HUES48 (cell line): Measurements from ENCODE around the gene SLC22A4.

Experiments used
- H3K27ac ChIP-seq: one replicate; pipeline ENCODE4 v1.7.0; 2013; ENCODE audit warnings: low read depth, low read length, inconsistent platforms
- H3K27me3 ChIP-seq: 2 replicates; pipeline ENCODE4 v1.6.1; 2013; ENCODE audit warnings: mild to moderate bottlenecking, low read length; ENCODE audit not compliant: control insufficient read depth, insufficient read depth
- H3K36me3 ChIP-seq: 2 replicates; pipeline ENCODE4 v1.6.1; 2013; ENCODE audit warnings: low read length; ENCODE audit not compliant: control insufficient read depth, insufficient read depth
- H3K4me1 ChIP-seq: 2 replicates; pipeline ENCODE4 v1.6.1; 2013; ENCODE audit warnings: mild to moderate bottlenecking, low read length; ENCODE audit not compliant: control insufficient read depth, insufficient read depth
- H3K4me3 ChIP-seq: 2 replicates; pipeline ENCODE4 v1.5.1; 2013; ENCODE audit warnings: mild to moderate bottlenecking, low read depth, low read length
- H3K9ac ChIP-seq: 2 replicates; pipeline ENCODE4 v1.6.1; 2013; ENCODE audit warnings: mild to moderate bottlenecking, low read depth, low read length, moderate library complexity
- H3K9me3 ChIP-seq: 2 replicates; pipeline ENCODE4 v1.6.1; 2013; ENCODE audit warnings: low read length; ENCODE audit not compliant: control insufficient read depth, insufficient read depth

SLC22A4 gene

GRCh38 chr5:132392978-132393825, 99.0 kb downstream of the SLC22A4 start:
- Histone ChIP-seq H3K36me3 (0 out of 2 replicates have a peak, but pooled peaks cover 5% of the 10 kb centered on the region), H3K4me3 (no peak overlapping the region), H3K27ac (no peak overlapping the region), H3K9me3 (no peaks in the 10 kb centered on the region), H3K27me3 (no peaks in the 10 kb centered on the region), H3K9ac (no peak overlapping the region), H3K4me1 (no peaks in the 10 kb centered on the region)
